OCI-LY7 (cell line): ENCODE data around the gene MAPK4. TPM values are rescaled to one million over a fixed set of nuclear protein-coding genes. Genes with fewer than 3 reads are reported as not detected.
"Not testable (repeated sequence)": the region's sequence is repeated elsewhere in the genome, so short reads cannot be mapped to it uniquely, and the experiment has no call there.

Source experiments
- BruUV-seq: library from RNA; stranded (reverse); fragments of 400-500 nt; replicated peaks from 2 replicates; lab custom pipeline; 2021; lab: Mats Ljungman, UMichigan
- CTCF ChIA-PET: fragments of 300-600 bp; sonication (Branson Sonifier 250); formaldehyde crosslinking; loops from one replicate; lab custom pipeline; 2022; ENCODE audit warnings: antibody characterized with exemption; ENCODE audit not compliant: unreplicated experiment; lab: Charles Lee
- POLR2A ChIA-PET: fragments of 300-600 bp; sonication (Branson Sonifier 250); formaldehyde crosslinking; loops from one replicate; lab custom pipeline; 2022; ENCODE audit warnings: antibody characterized with exemption; lab: Charles Lee
- DNase-seq: peaks from one replicate; pipeline ENCODE4 v3.0.0-alpha.2; 2015; ENCODE audit warnings: low spot score
- H2AFZ ChIP-seq: fragments of 200-600 bp; sonication (generic), shearing (Covaris generic); 2 replicates; pipeline ENCODE4 v1.6.1; 2014; ENCODE audit warnings: mild to moderate bottlenecking, antibody characterized with exemption, low read length, moderate library complexity
- H3K27ac ChIP-seq: fragments of 200-600 bp; sonication (generic); 2 replicates; pipeline ENCODE4 v1.5.1; 2014; ENCODE audit warnings: mixed run types, low read depth, mild to moderate bottlenecking, moderate library complexity, low read length, inconsistent platforms; ENCODE audit not compliant: poor library complexity, severe bottlenecking
- H3K36me3 ChIP-seq: fragments of 200-600 bp; sonication (generic); 2 replicates; pipeline ENCODE4 v1.6.1; 2014; ENCODE audit warnings: mild to moderate bottlenecking, antibody characterized with exemption, low read length, moderate library complexity, mixed read lengths; ENCODE audit not compliant: insufficient read depth
- H3K4me1 ChIP-seq: fragments of 200-600 bp; sonication (generic); 2 replicates; pipeline ENCODE4 v1.5.1; 2014; ENCODE audit warnings: mild to moderate bottlenecking, low read length; ENCODE audit not compliant: insufficient read depth, poor library complexity, severe bottlenecking
- H3K4me2 ChIP-seq: fragments of 200-600 bp; sonication (generic); 2 replicates; pipeline ENCODE4 v1.6.1; 2014; ENCODE audit warnings: mild to moderate bottlenecking, low read length
- H3K4me3 ChIP-seq: fragments of 200-600 bp; sonication (generic); 2 replicates; pipeline ENCODE4 v1.5.1; 2014; ENCODE audit warnings: mild to moderate bottlenecking, low read depth, low read length; ENCODE audit not compliant: poor library complexity, severe bottlenecking
- H3K79me2 ChIP-seq: fragments of 200-600 bp; sonication (generic); 2 replicates; pipeline ENCODE4 v1.6.1; 2016; ENCODE audit warnings: low read depth, mild to moderate bottlenecking, low read length, moderate library complexity, mixed read lengths; ENCODE audit not compliant: insufficient read depth
- H3K9me2 ChIP-seq: fragments of 200-600 bp; sonication (generic); 2 replicates; pipeline ENCODE4 v1.6.1; 2016; ENCODE audit warnings: mild to moderate bottlenecking, low read length, mixed read lengths; ENCODE audit not compliant: insufficient read depth
- H3K9me3 ChIP-seq: fragments of 200-600 bp; sonication (generic); 2 replicates; pipeline ENCODE4 v1.6.1; 2014; ENCODE audit warnings: mild to moderate bottlenecking, mixed run types, low read length, mixed read lengths
- H4K20me1 ChIP-seq: fragments of 200-600 bp; sonication (generic); 2 replicates; pipeline ENCODE4 v1.6.1; 2014; ENCODE audit warnings: mild to moderate bottlenecking, antibody characterized with exemption, low read length, moderate library complexity, mixed read lengths; ENCODE audit not compliant: insufficient read depth
- EZH2phosphoT487 ChIP-seq: fragments of 200-600 bp; sonication (generic); IDR thresholded peaks from 2 replicates; pipeline ENCODE4 v1.6.1; 2018; ENCODE audit warnings: low read depth, borderline replicate concordance, mild to moderate bottlenecking, mixed run types, antibody characterized with exemption, low read length, moderate library complexity, mixed read lengths
- intact Hi-C: fragments of 100-400 bp; cut with micrococcal nuclease; formaldehyde crosslinking; loops from one replicate; pipeline ENCODE4 v1.10.0; 2022; ENCODE audit not compliant: unreplicated experiment
- total RNA-seq, 2 experiments: library from RNA; depleted of rRNA in 1 of 2; stranded (reverse); fragments of >200 nt in 1 of 2; shearing (Covaris generic) in 1 of 2; gene quantifications; 2 replicates each; pipeline ENCODE4 v1.2.3, GENCODE V29; 2014 to 2022
- TF ChIP-seq, protein P1 (sequence below): fragments of 200-600 bp; sonication (generic); conservative IDR thresholded peaks from 2 replicates; pipeline ENCODE4 v1.5.1; 2014; ENCODE audit warnings: mild to moderate bottlenecking, antibody characterized with exemption, low read length, moderate library complexity, mixed read lengths

The MAPK4 gene
- total RNA-seq, 2 experiments from 2014 or later: not detected

DNA sequence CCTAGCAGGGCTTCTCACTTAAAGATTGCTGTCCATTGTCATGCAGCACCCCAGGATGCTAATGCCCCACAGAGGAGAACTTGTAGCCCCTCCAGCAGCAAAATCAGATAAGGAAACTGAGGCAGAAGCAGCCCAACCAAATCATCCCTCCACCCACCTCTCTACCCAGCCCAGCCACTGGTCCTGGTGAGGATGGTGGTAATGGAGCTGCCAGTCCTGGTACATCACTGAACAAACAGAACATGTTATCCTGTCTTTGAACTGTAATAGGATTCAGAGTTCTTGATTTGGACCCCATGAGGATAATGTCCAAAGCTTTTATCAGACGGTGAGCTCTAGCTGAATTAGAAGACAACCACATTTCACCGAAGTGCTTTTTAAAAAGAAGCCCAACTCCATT is 146.8 kb downstream of the MAPK4 start:
- Histone ChIP-seq H3K4me2 (no peak overlapping the region), H3K9me2 (no peaks in the 10 kb centered on the region), H2AFZ (no peak overlapping the region), H3K9me3 (no peaks in the 10 kb centered on the region), H3K79me2 (no peaks in the 10 kb centered on the region), H3K4me3 (no peak overlapping the region), H3K36me3 (no peaks in the 10 kb centered on the region), H3K27ac (no peak overlapping the region), H4K20me1 (no peaks in the 10 kb centered on the region), H3K4me1 (no peaks in the 10 kb centered on the region)
- POLR2A ChIA-PET: no interaction called here
- DNase-seq: no peak
- intact Hi-C loops: no loop called here
- BruUV-seq: no TSS peak
- TF ChIP-seq, protein P1, sequence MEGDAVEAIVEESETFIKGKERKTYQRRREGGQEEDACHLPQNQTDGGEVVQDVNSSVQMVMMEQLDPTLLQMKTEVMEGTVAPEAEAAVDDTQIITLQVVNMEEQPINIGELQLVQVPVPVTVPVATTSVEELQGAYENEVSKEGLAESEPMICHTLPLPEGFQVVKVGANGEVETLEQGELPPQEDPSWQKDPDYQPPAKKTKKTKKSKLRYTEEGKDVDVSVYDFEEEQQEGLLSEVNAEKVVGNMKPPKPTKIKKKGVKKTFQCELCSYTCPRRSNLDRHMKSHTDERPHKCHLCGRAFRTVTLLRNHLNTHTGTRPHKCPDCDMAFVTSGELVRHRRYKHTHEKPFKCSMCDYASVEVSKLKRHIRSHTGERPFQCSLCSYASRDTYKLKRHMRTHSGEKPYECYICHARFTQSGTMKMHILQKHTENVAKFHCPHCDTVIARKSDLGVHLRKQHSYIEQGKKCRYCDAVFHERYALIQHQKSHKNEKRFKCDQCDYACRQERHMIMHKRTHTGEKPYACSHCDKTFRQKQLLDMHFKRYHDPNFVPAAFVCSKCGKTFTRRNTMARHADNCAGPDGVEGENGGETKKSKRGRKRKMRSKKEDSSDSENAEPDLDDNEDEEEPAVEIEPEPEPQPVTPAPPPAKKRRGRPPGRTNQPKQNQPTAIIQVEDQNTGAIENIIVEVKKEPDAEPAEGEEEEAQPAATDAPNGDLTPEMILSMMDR: no peak
- no peak for TF ChIP-seq EZH2phosphoT487
- CTCF ChIA-PET: no interaction called here

DNA sequence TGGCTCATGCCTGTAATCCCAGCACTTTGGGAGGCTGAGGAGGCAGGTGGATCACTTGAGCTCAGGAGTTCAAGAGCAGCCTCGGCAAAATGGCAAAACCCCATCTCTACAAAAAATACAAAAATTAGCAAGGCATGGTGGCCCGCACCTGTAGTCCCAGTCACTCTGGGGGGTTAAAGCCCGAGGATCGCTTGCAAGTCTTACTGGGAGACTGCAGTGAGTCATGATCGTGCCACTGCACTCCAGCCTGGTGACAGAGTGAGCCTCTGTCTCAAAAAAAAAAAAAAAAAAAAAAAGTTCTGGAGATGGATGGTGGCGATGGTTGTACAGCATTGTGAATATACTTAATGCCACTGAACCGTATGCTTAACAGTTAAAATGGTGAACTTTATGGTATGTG is 147.4 kb downstream of the MAPK4 start:
- H3K4me3 ChIP-seq, H3K27ac ChIP-seq, H3K4me1 ChIP-seq, DNase-seq, H3K4me2 ChIP-seq, H2AFZ ChIP-seq, BruUV-seq, H3K79me2 ChIP-seq, H3K9me3 ChIP-seq, H3K36me3 ChIP-seq, CTCF ChIA-PET, intact Hi-C loops, H3K9me2 ChIP-seq, H4K20me1 ChIP-seq: not testable (repeated sequence)
- POLR2A ChIA-PET: interaction anchor here (0.7 kb wide), 1 partner anchor 118 kb away, joined by 3 read pairs; no protein-coding TSS in a partner anchor

DNA sequence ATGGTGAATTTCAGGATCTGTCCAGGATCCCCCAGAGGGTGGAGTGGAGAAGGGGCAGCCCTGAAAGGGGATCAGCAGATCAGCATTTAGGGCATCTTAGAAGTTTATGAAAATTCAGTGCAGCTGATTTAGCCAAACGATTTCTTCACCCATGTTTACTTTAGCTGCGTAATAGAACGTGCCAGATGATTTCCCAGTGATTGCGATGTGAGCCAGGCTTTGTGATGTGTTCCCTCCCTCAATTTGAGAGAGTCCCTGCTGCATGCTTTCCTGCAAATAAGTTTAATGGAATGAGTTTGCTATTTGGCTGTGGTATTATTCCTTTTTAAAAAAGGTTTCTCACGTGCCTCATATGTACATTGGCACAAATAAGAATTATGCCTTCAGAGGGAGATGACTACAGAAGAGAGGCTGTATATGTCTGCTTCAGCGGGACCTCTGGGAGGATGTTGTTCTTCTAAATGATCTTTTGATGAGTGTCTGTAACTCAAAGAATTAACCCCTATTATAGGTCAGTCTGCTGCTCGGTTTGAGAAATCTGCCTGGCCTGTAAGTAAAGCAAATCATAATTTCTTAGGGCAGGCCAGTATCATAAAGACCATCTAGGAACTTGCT is 148.1 kb downstream of the MAPK4 start:
- TF ChIP-seq, protein P1: no peak
- no peak for TF ChIP-seq EZH2phosphoT487
- CTCF ChIA-PET: no interaction called here
- BruUV-seq: no TSS peak

More for the DNA sequence above, 148.1 kb downstream of the MAPK4 start:
- no peak for DNase-seq
- no peak overlapping the region for H2AFZ ChIP-seq
- H3K4me2 ChIP-seq: no peak overlapping the region
- no peak overlapping the region for H3K4me3 ChIP-seq
- no peak overlapping the region for H3K27ac ChIP-seq
- no peaks in the 10 kb centered on the region for H3K9me3 ChIP-seq
- H3K36me3 ChIP-seq: no peaks in the 10 kb centered on the region
- H4K20me1 ChIP-seq: no peaks in the 10 kb centered on the region
- no peaks in the 10 kb centered on the region for H3K79me2 ChIP-seq
- POLR2A ChIA-PET: interaction anchor here (0.7 kb wide), 1 partner anchor 119 kb away, joined by 3 read pairs; no protein-coding TSS in a partner anchor
- no peaks in the 10 kb centered on the region for H3K4me1 ChIP-seq
- no peaks in the 10 kb centered on the region for H3K9me2 ChIP-seq
- intact Hi-C loops: no loop called here
